Measurements from ENCODE around the gene TAPT1. TPM values are rescaled to one million over a fixed set of nuclear protein-coding genes. Genes with fewer than 3 reads are reported as not detected.
"Not testable (repeated sequence)": the region's sequence is repeated elsewhere in the genome, so short reads cannot be mapped to it uniquely, and the experiment has no call there.

TAPT1 gene, protein sequence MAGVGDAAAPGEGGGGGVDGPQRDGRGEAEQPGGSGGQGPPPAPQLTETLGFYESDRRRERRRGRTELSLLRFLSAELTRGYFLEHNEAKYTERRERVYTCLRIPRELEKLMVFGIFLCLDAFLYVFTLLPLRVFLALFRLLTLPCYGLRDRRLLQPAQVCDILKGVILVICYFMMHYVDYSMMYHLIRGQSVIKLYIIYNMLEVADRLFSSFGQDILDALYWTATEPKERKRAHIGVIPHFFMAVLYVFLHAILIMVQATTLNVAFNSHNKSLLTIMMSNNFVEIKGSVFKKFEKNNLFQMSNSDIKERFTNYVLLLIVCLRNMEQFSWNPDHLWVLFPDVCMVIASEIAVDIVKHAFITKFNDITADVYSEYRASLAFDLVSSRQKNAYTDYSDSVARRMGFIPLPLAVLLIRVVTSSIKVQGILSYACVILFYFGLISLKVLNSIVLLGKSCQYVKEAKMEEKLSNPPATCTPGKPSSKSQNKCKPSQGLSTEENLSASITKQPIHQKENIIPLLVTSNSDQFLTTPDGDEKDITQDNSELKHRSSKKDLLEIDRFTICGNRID
- total RNA-seq: 36.8 and 37.6 TPM in 2 replicates

DNA sequence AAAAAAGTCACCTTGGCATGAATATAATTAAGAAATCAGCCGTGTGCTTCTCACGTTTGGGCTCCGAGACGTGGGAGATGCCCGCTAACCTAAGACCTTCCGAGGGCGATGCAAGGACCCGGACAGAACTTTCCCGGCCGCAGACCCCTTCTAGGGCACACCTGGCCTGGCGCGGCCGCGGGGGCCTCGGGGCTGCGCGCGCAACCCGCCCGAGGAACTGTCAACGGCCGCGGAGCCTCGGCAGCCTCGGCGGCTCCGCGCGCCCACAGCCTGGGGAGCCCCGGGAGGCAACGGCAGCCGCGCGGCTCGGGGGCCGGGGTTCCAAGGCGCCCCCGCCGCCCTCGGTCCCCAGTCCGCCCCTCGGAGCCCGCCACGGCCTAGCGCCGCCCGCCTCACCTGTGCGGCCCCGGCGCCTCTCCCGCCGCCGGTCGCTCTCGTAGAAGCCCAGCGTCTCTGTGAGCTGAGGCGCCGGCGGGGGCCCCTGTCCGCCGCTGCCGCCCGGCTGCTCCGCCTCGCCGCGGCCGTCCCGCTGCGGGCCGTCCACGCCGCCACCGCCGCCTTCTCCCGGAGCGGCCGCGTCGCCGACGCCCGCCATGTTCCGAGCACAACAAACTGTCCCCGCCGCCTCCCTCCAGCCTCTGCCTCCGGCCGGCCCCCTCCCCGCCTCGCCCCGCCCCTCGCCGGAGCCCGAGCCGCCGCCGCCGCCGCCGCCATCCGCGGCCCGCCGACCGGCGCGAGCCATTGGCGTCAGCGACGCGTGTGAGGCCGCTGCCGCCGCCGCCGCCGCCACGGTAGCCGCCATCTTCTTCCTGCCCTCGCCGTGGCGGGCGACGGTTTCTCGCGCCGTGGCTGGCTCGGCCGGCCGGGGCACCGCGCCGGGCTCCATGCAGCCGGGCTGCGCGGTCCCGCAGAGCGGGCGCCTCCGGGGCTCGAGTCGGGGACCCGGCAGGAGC is at the start of gene TAPT1:
Gene TAPT1, minus strand, starts transcription at position 609 of the 953 bp plus-strand sequence. Its CDS starts 14 bp downstream, at position 595.
- intact Hi-C loops (cut with micrococcal nuclease): loop anchor here (1.0 to 10.0 kb wide), 8 partner anchors 9 to 1799 kb away; partner anchors contain the start of genes FAM200B, FBXL5, LAP3 and LCORL

DNA sequence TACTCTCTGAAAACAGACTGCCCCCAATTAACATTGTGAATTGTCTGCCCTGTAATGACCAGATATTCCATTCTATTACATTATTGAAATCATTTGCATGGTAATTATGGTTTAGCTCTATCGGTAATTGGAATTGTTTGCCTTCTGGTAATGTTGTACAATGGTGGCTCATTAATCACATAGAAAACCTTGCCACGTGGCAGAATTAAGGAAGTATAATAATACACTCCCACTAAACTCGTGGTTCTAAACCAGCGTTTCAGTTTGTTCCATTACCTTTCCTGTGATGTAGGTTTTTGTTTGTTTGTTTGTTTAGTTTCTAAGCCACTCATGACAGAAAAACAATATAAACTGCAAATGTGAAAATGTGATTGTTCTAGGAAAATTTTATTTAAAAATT is 45.1 kb upstream of the TAPT1 start:
- intact Hi-C loops (cut with micrococcal nuclease): no loop called here

DNA sequence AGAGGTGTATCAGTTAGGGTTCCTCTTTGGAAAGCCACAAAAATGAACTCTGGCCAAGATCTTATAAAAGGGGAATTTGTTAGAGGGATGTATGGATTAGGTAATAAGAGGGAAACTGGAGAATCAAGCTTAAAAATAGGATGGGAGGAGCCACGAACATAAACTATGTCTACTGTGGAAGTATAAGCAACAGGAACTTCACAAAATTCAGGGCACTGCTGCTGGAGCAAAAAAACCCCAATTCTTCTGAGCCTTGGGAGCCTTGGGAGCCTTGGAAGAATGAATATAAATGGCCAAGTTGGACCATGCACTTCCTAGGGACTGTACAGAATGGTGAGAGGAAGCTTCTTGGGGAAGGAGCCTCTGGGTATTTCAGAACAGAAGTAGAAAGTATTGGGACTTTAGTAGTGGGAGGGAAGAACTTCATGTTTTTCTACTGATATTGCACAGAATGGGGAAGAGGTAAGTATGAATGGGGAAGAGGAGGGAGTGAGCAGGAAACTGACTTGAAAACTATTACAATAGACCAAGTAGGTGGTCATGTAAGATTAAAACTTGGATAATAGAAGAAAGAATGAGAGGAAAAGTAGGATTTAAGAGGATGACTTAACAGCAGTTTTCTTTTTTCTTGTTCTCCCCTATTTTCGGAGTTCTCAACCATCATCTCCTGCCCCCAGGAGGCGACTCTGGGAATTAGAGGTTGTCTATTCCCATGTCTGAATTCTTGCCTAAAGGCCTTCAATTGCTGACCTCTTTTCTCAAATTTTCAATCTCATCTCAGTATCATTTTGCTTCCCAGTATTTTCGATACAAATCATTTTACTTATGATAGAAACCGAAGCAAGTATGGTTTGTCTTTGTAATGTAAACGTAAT is 44.4 kb upstream of the TAPT1 start:
- intact Hi-C loops (cut with micrococcal nuclease): no loop called here

DNA sequence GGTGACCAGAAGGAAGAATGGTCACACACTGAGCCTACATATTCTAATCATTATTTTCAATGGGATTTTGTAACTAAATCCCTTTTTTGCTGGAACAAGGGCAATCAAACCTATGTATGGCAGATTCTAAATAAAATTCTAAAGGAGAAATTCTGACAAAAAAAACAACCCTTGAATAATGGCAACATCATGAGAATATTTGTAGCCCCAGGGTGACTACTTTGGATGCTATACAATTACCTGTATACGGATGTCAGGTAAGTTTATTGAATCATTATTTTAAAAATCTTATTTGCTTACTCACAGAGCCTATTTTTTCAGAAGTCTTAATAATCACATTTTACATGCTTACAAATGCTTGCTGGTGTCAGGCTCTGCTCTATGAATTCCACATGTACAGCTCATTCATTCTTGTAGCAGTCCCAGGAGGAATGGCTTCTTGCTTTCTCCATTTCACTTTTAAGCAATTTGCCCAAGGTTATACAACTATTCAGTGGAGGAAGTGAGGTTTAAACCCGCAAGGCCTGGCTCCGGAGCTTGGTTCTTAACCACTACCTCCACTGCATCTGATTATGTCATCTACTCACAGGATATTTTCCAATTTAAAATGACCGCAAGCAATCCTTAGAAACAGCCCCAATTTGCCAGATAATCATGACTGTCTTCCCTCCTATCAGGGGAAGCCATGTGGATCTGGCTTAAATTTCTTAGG is 43.6 kb upstream of the TAPT1 start:
- intact Hi-C loops (cut with micrococcal nuclease): not testable (repeated sequence)

DNA sequence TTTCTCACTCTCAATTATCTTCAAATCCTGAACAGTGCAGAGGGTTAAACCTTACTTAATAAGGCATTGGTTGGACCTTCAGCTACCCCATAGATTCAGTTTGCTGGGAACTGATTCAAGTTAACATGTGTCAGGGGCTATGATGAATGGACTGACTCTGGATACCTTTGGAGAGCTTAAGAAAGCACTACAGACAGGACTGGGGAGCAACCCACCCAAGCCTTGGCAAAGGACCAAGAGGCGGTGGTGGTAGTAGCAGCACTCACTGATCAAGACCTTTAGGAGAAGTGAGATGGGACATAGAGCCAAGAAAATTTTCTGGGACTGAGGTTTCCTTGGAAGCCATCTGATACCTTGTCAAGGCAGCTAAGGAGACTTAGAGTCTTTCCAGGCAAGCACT is 43.0 kb upstream of the TAPT1 start:
- intact Hi-C loops (cut with micrococcal nuclease): no loop called here

DNA sequence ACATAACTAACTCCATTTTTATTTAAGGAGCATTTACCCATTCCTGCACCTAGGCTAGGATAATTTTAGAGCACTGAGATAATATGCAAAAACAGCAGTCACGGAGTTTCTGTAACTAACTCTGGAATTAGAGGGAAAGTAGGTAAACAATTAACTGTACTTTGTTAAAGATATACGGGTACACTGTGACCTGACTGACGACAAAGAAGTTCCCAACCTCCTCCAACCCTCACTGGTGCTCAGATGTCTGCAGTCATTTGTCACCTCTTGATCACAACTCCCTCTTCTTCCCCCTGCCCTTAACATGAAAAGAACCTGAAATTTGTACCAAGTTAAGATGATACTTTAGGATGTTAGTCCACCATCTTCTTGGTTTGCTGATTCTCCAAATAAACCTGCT is 42.0 kb upstream of the TAPT1 start:
- intact Hi-C loops (cut with micrococcal nuclease): no loop called here

DNA sequence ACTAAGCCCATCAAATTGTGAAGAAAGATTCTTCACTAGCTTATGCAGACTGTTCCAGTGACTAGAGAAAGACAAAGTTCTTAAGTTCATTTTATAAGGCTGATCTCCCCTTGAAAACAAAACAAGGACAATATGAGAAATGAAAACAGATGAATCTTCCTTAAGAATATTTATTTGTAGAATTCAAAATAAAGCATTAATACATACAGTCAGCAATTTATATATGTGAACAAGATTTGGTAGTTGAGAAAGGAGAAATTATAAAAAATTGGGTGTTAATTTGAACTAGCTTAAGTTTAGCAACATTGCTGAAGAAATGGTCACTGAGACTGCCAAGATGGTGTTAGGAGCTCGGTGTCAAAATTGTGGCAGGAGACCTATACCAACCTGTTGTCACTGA is 41.4 kb upstream of the TAPT1 start:
- intact Hi-C loops (cut with micrococcal nuclease): no loop called here

DNA sequence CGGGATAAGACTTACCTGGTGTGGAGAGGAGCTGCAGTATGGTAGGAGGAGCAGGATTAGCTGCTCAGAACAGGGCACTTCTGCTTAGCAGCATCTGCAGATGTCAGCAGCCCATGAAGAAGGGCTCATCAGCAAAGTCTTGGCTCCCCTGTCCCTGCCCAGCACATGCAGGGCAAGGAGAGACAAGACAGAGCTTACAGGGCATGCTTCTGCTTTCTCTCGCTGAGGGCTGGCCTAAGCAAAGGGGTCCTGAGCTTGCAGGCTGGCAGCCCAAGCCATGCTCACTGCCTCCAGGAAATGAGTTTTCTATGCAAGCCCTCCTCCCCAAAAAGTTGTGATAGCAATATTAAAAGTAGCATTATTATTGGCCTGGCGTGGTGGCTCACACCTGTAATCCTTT is 39.5 kb upstream of the TAPT1 start:
- intact Hi-C loops (cut with micrococcal nuclease): no loop called here

DNA sequence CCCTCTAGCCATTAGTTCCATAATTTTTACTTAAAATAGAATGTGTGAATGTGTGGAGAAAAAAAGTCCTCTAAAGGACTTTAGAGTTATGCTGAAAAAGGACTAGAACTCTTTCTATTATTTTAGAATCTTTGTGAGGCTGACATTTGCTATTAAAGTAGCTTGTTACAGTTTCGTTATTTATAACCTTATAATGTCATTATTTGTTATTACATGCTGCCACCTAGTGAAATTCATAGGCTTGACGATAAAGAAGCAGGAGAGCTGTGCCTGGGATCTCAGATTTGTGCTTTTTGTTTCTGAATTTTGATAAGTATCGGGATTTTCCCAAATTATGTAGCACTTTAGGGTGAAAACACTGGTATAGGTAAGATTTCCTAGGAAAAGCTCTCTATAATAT is 38.5 kb upstream of the TAPT1 start:
- intact Hi-C loops (cut with micrococcal nuclease): loop anchor here (1.0 to 5.0 kb wide), 3 partner anchors 47 to 302 kb away; partner anchors contain the start of gene FGFBP2

DNA sequence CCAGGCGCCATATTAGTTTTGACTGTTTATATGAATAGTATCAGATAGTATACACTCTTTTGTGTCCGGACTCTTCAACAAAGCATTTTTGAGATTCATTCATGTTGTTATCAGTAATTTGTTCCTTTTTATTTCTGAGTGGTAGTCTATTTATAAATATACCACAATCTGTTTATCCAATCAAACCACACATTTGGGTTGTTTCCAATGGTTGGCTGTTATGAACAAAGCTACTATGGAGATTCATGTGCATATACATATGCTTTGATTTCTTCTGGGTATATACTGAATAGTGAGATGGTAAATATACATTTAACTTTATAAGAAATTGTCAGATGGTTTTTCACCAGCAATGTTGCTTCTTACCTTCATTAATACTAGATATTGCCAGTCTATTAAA is 36.8 kb upstream of the TAPT1 start:
- intact Hi-C loops (cut with micrococcal nuclease): loop anchor here (5.0 kb wide), 2 partner anchors 46 to 301 kb away; partner anchors contain the start of gene FGFBP2

DNA sequence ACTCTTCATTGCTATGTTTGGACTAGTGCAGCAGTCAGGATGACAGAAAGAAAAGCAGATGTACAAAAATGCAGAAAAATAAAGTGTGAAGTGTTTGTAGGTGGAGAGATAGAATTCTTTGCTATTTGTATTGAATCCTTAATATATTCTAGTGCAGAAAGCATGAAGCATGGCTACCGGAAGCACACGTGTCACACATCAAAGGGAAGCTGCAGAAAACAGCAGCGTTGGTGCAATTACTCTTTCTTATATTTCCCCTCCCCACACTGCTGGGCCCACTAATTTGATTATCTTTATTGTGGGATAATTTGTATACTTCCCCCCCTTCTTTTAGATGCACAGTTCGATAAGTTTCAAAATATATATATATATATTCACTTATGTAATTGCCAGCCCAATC is 35.9 kb upstream of the TAPT1 start:
- intact Hi-C loops (cut with micrococcal nuclease): loop anchor here (5.0 kb wide), 2 partner anchors 45 to 300 kb away; partner anchors contain the start of gene FGFBP2

DNA sequence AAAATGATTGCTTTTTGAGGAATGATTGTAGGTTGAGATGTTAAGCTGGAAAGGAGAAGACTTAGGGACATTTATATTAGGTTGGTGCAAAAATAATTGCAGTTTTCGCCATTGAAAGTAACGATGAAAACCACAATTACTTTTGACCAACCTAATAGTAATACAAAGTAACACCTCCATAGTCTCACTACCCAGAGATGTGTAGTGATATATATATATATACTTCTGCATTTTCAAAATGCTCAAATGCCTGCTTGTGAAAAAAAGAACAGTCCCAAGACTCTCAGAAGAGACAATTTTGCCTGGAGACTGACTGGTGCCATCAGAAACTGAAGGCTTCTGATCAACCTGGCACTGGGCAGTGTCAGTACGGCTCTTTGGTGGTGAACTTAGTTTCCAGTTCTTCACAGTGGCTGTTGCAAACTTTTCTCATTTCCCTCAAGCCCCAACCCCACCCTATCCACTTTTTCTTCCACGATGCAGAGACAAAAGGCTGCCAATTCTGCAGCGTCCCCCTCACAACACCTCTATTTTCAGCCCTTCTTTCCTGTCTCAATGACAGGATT is 35.1 kb upstream of the TAPT1 start:
- intact Hi-C loops (cut with micrococcal nuclease): loop anchor here (5.0 kb wide), 2 partner anchors 44 to 299 kb away; partner anchors contain the start of gene FGFBP2

DNA sequence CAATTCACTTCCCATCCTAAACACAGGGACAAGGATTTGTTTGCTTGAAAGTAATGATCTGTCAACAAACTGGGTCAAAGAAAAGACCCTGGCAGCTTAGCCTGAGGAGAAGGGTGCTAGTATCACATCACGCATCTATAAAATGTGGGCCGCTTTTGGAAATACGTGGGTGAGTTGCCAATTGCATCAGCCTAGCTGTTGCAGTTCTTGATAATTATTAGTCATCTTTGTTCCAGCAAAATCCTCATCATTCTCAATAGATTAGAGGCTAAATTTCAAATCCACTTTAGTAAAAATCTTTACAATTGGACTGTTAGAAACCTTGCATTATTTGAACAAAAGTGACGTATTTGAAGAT is 33.6 kb upstream of the TAPT1 start:
- intact Hi-C loops (cut with micrococcal nuclease): loop anchor here (5.0 kb wide), 2 partner anchors 43 to 298 kb away; partner anchors contain the start of gene FGFBP2

DNA sequence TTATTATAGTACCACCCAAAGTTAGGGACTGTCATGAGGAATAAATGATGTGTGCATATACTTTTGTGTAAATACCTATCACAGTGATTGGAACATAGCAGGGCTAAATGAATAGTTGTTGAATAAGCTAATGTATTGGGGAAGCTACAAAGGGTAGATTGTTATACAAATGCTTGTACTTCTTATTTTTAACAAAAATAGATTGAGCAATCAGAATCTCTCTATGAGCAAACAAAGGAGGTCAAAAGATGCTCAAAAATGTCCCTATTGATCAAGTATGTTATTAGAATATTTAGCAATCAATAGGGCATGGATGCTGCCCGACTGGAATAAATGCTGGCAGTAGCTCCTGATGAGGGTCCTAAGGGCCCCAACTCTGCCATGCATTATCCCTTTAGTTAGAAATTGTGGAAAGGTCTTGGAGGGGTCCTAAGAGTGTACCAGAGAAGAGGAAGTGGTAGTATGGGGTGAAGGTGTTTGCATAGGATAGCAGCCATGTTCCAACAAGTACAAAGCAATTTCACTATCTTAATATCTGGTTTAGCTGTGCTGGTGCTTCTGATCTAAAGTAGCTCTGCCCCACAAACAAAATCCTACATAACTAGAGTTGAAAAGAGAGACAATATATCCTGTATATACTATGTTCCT is 33.1 kb upstream of the TAPT1 start:
- intact Hi-C loops (cut with micrococcal nuclease): no loop called here

DNA sequence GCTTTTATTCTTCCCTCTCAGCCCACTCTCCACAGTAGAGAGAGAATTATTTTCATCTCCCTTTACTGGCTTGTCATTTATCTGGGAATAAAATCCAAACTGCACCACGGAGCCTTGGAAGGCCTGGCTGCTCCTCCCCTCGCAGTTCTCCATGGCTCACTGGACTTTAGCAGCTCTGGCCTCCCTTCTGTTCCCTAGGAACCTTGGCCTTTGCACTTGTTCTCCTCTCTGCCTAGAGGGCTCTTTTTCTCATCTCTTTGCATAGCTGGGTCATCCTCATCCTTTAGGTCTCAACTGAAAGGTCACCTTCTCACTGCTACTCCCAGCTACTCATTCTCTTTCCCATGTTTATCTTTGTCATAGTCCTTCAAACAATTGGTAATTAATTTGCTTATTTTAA is 31.3 kb upstream of the TAPT1 start:
- intact Hi-C loops (cut with micrococcal nuclease): no loop called here

DNA sequence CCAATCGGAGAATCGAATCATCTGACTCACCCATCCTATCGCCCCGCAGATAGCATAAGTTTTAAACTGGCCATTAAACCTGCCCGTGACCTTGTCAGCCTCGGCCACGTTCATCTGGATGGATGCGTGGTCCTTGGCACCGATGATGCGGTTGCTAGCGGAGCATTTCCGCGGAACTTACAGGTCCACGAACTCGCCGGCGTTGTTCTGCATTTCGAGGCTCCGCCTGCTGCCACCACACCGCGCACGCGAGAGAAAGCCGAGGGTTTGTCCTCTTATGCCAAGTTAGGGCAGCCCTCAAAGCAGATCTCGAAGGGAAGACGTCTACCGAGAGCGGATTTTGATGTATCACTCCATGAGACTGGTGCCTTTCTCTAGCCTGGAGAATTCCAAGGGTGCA is 30.1 kb upstream of the TAPT1 start:
- intact Hi-C loops (cut with micrococcal nuclease): no loop called here

DNA sequence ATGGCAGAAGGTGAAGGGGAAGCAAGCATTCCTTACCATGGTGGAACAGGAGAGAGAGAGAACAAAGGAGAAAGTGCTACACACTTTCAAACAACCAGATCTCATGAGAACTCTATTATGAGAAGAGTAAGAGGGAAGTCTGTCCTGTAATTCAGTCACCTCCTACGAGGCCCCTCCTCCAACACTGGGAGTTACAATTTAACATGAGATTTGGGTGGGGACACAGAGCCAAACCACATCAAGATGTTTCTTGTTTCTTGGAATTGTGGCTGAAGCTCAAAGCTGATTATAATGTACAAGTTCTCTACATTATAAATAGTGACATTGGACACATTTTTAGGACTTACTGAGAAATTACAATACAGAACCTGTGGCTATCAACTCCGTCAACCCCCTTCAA is 29.5 kb upstream of the TAPT1 start:
- intact Hi-C loops (cut with micrococcal nuclease): no loop called here

DNA sequence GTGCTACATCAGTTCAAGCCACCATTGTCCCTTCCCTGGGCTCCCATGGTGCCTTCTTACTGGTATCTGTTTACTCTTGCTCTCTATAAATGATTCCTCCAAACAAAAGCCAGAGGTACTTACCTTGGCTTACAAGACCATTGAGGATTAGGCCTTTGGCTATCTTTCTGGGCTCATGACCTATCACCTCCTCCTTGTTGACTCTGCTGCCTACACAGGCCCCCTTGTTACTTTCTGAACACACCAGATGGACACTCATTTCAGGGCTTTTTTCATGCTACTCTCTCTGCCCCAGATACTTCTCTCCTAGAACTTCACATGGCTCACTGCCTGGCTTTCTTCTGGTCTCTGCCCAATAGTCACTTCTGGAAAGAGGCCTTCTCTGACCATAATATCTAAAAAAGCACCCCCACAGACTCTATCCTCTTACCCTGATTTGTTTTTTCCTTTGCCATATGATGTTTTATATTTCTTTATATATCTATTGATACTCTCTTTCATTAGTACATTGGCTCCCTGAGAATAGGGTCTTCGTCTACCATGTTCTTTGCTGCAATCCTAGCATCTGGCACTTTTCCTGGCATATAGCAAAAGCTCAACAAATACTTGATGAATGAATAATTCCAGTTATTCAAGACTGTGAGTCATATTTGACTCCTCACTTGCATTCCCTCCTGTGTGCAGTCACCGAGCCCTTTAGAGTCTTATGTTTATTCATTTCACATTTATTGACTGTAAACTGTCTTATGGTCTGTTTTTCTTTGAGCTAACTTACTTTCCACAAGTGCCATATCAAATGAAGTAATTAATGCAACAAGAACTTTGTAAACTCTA is 27.1 kb upstream of the TAPT1 start:
- intact Hi-C loops (cut with micrococcal nuclease): no loop called here
